ES-I3 (cell line): ENCODE measurements around the gene COTL1.

Experiments
- H3K36me3 ChIP-seq: 2 replicates; pipeline ENCODE4 v1.6.1; 2013; ENCODE audit warnings: mild to moderate bottlenecking, low read length, control low read depth, moderate library complexity; ENCODE audit not compliant: insufficient read depth
- H3K4me1 ChIP-seq: 2 replicates; pipeline ENCODE4 v1.6.1; 2013; ENCODE audit warnings: mild to moderate bottlenecking, control low read depth, low read length; ENCODE audit not compliant: insufficient read depth
- H3K9ac ChIP-seq: 2 replicates; pipeline ENCODE4 v1.6.1; 2013; ENCODE audit warnings: low read depth, mild to moderate bottlenecking, low read length, moderate library complexity
- H3K9me3 ChIP-seq: 2 replicates; pipeline ENCODE4 v1.6.1; 2013; ENCODE audit warnings: mild to moderate bottlenecking, low read length, moderate library complexity; ENCODE audit not compliant: control insufficient read depth, insufficient read depth

The COTL1 gene

DNA sequence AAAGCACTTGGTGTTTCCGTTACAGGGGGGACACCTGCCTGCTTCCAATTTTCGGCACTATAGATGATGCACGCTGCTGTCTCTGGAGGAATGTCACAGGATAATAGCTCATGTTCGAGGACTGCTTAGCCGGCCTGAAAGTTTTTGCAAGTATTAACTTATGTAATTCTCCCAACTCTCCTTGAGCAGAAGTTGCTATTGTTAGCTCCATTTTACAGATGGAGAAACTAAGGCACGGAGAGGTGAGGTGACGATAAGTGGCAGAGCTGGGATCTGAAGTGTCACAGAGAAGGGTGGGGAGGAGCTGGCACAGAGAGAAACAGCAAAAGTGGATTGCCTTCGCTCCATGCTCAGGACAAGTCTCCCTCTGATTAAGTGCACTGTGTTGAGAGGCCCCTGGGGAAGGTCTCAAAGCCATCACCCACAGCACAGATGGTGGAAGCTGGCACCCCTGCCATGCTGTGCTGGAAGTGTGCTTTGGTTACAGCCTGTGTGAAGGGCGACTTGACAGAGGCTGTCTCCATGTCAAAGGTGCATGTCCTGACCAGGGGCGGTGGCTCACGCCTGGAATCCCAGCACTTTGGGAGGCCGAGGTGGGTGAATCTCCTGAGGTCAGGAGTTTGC, 72.7 kb downstream of the COTL1 start:
- Histone ChIP-seq H3K4me1 (peaks cover 6% of the 10 kb centered on the region), H3K9ac (no peak overlapping the region), H3K9me3 (no peaks in the 10 kb centered on the region), H3K36me3 (no peaks in the 10 kb centered on the region)

DNA sequence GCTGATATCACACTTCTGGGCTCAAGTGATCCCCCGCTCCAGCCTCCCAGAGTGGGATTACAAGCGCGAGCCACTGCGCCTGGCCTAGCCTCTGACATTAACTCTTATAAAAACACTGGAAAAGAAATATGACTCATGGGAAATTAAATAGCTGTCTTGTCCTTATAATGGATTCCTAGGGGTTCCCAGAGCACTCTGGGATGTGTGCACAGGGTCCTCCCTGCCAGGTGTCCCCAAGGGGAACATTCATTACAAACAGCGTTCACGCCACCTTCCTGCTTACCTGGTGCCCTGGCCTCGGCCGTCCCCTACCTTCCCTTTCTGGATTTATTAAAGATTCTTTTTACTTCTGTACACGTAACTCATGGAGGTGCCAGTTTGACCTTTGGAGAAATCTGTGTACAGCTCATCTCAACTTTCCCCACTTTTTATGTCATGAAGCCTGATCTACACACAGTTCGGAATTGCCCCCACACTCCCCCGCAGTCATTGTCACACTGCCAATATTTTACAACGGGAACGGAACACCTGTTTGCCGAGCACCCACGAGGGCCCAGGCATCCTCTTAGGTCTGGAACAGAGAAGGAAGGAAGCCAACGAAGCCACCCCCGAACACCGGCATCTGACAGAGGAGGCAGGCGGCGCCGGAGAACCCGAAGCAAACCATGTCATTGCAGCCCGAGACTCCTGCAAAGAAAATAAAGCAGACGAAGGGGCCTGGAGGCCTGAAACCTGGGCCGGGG, 73.7 kb downstream of the COTL1 start:
- Histone ChIP-seq H3K9ac (no peak overlapping the region), H3K4me1 (peaks cover 6% of the 10 kb centered on the region), H3K9me3 (no peaks in the 10 kb centered on the region), H3K36me3 (no peaks in the 10 kb centered on the region)

DNA sequence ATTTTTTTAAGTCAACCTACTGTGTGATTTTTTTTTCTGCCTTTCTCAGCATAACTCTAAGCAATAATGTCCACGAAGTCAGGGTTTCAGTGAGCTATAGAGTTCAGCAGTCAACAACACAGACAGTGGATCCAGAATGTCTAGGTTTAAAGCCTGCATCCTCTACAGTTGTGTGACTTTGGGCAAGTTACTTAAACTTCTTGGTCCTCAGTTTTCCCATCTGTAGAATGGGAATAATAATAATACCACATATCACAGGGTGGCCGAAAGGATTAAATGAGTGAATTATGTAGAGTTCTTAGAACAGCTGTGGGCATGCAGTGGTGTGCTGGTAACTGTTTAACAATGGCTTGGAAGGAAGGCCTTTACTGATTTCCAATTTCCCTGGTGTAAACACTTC, 74.6 kb downstream of the COTL1 start:
- Histone ChIP-seq H3K9me3 (no peaks in the 10 kb centered on the region), H3K9ac (no peak overlapping the region), H3K4me1 (peaks cover 6% of the 10 kb centered on the region), H3K36me3 (no peaks in the 10 kb centered on the region)

DNA sequence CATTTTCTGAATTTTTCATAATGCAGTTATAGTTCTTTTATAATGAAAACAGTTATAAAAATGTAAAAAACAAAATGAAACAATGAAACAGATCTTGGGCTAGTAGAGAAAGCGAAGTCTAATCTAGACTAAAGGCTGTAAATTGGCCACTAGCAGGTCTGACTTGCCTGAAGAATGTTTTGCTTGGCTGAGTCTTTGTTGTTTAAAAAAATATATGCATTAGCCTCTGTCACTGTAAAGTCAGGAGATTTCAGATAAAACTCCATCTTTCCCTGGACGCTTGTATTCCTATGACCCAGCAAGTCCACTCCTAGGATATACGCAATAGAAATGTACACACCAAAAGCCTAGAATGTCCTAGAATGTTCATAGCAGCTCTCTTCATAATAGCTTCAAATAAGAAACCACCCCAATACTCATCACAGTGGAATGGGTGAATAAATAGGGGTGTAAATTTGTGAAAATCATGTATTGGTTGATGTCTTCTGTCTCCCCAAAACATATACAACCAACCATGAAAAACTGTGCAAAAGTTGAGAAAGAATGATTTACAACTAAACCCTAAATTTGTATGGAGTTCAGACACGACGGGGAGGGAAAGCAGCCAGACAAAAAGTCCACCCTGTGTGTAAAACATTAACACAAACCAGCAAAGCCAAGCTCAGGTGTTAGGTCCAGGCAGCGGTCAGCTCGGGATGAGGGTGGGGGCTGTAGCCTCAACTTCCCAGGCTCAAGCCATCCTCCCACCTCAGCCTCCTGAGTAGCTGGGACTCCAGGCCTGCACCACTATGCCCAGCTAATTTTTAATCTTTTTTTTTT, 75.7 kb downstream of the COTL1 start:
- Histone ChIP-seq H3K4me1 (peaks cover 5% of the 10 kb centered on the region), H3K9ac (no peak overlapping the region), H3K9me3 (no peaks in the 10 kb centered on the region), H3K36me3 (no peaks in the 10 kb centered on the region)

DNA sequence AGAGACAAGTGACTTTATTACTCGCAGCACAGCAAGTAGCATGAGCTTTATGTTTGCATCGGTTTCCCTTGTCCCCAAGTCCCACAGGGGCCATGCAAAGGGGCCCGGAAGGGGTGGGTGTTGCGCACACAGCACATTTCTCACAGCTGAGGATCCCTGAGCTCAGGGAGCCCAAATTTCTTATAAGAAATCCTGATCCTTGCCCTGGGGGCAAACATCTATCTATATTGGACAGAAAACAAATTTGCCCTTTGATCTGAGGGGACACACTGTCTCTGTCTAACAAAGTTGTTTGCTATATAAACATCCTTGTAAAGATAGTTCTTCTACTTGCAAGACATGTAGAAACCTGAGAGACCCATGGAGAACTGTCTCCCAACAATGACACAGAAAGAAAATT, 77.7 kb downstream of the COTL1 start:
- no peaks in the 10 kb centered on the region for H3K9me3 ChIP-seq
- H3K4me1 ChIP-seq = peaks cover 17% of the 10 kb centered on the region
- no peak overlapping the region for H3K9ac ChIP-seq
- H3K36me3 ChIP-seq = no peaks in the 10 kb centered on the region; the same call in 1 of the 2 replicates

DNA sequence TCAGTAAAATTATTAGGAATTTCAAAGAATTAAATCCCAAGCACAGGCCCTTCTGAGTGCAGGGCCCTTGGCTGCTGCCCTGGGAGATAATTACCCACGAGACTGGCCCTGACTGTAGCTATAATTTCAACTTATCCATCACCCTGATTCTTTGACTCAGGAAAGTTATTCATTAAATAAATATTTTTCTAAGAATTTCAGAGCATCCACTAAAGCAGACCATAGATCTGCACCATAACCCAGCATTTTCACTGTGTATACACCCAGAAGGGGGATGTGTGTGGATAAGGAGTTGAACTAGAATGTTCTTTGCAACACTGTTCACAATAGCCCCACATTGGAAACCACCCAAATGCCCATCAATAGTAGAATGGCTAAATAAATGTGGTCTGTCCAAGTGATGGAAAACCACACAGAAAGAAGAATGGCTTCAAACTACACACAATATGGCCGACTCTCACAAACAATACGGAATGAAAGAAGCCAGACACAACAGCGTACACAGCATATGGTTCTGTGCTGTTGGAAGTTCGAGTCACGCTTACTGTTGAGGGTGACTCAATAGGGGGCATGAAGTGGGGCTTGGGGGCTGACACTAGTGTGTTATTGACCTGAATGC, 79.5 kb downstream of the COTL1 start:
- Histone ChIP-seq H3K36me3 (no peaks in the 10 kb centered on the region; the same call in 1 of the 2 replicates), H3K4me1 (peaks cover 23% of the 10 kb centered on the region), H3K9me3 (no peaks in the 10 kb centered on the region), H3K9ac (no peak overlapping the region)

DNA sequence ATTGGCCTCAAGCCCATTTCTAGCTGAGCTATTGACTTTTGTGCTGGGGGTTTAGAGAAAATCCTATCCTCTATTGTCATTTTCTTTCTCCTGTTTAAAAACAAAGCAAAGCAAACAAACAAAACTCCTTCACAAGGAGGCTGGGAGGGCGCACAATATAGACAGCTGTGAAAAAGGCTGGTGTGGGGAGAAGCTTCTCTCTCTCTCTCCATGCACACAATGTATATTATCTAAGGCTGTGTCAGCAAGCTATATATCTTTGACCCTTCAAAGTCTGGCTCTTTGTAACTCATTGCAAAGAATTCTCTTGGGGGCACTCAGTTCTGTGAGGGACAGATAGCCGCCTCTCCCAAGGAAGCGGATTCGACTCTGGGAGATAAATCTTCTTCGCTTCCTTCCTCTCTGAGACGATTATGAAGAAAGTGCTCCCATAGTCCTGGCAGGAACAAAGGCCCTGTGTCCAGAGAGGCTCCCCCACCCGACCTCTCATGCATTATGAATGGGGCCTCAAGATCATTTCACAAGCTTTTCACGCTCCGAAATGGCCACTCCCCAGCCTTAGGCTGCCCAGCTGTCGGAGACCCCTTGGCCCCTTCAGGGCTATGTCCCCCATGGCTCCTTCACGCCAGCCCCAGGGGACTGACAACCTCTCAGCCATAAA, 80.3 kb downstream of the COTL1 start:
- Histone ChIP-seq H3K9me3 (no peaks in the 10 kb centered on the region), H3K9ac (no peak overlapping the region), H3K36me3 (no peaks in the 10 kb centered on the region; the same call in 1 of the 2 replicates), H3K4me1 (peaks cover 30% of the 10 kb centered on the region)

DNA sequence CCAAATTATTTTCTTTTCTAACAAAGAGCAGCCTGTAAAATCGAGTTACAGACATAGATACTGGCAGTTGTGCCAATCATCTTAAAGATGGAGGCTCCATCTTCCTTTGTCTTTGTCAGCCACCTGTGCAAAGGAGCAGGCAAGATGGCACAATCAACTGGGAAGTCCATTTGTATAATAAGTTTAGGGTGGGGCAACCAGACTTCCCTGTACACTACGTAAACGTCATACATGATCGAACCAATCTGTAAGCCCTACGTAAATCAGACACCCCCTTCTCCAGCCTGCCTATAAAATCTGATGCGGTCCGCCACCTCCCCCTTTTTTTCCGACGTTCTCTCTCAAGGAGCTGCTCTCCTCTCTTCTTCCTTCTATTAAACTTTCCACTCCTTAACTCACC, 82.0 kb downstream of the COTL1 start:
- H3K4me1 ChIP-seq = peaks cover 41% of the 10 kb centered on the region
- H3K9ac ChIP-seq = no peak overlapping the region
- no peaks in the 10 kb centered on the region for H3K9me3 ChIP-seq
- no peaks in the 10 kb centered on the region; the same call in 1 of the 2 replicates for H3K36me3 ChIP-seq

DNA sequence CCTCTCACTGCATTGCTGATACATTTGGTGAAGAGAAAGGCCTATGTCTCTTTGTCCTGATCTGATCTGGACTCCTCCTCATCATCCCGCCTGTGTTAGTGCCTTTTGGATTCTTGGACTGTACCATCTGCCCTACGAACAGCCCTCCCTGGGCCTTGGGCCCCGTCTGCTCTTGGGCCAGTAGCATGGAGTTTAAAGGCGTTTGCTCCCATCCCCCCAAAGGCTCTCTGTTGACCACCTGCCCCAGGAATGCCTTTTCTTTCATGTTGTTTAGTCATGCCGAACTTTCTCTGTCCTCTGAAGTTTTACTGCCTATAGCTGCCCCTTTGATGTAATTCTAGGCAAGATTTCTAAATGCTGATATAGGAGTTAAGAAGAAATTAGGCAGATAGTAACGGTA, 82.5 kb downstream of the COTL1 start:
- H3K4me1 ChIP-seq = peaks cover 41% of the 10 kb centered on the region
- no peak overlapping the region for H3K9ac ChIP-seq
- no peaks in the 10 kb centered on the region; the same call in 1 of the 2 replicates for H3K36me3 ChIP-seq
- no peaks in the 10 kb centered on the region for H3K9me3 ChIP-seq

DNA sequence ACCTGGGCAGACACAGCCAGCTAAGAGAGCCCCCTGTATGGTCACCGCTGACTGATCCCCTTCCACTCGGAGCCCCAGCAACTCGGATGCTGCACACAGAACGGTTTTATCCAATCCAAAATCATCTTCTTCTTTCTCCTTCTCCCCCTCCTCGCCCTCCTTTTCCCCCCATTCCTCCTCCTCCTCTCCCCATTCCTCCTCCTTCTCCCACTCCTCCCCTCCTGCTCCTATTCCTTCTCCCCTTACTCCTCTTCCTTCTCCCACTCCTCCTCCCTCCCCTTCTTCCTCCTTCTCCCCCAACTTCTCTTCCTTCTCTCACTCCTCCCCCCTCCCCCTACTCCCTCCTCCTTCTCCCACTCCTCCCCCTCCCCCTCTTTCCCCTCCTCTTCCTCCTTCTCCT, 83.1 kb downstream of the COTL1 start:
- Histone ChIP-seq H3K9ac (no peak overlapping the region), H3K4me1 (peaks cover 41% of the 10 kb centered on the region), H3K9me3 (no peaks in the 10 kb centered on the region), H3K36me3 (no peaks in the 10 kb centered on the region; the same call in 1 of the 2 replicates)

DNA sequence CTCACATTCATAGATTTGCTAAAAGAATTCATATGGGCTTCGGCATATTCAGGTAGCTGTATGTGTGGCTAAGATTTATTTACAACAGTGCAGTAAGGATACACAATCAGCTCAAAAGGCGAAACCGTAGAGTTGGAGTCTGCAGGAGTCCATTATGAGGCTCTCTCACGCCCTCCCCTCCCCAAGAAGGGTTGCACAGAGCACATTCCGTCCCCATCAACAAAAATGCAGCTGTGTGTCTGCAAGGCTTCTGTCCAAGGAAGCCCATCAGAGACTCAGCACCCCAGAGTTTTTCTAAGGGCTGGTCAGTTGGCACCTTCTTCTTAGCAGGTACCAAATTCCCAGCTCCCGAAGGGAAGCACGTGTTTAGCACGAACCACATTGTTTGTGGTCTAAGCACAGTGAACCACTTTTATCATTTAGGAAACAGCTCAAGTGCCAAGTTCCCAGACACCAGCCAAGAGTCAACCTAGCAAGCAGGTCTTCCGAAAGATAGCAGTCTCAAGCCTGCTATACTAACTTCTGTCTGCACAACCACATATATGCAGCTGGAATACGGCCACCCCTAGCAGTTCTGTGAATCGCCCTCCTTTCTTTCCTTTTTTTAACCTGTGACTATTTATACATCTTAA, 84.9 kb downstream of the COTL1 start:
- H3K36me3 ChIP-seq = no peaks in the 10 kb centered on the region; the same call in 1 of the 2 replicates
- no peak overlapping the region for H3K9ac ChIP-seq
- peaks cover 6% of the 10 kb centered on the region; the same call in 1 of the 2 replicates for H3K9me3 ChIP-seq
- peaks cover 41% of the 10 kb centered on the region for H3K4me1 ChIP-seq

DNA sequence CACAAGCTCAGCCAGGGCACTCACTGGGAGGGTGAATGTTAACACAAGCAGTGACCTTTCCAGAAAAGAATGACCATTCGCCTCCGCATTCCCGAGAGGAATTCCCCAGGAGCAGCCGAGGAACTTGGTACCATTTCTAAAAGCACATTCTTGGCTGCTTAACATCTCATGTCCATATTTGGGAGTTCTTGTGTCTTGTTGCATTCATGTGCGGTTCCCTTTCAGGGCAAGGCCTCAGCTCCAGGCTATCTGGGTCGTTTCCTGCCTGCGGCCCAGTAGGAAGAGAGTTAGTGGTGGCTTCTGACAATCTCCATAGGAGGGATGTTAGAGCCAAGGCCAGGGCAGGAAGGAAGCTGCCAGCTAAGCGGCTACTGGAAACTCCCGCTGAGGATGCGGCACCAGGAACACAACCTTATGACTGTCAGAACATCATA, 85.6 kb downstream of the COTL1 start:
- Histone ChIP-seq H3K36me3 (no peaks in the 10 kb centered on the region; the same call in 1 of the 2 replicates), H3K4me1 (peaks cover 37% of the 10 kb centered on the region), H3K9me3 (peaks cover 6% of the 10 kb centered on the region; the same call in 1 of the 2 replicates), H3K9ac (no peak overlapping the region)

DNA sequence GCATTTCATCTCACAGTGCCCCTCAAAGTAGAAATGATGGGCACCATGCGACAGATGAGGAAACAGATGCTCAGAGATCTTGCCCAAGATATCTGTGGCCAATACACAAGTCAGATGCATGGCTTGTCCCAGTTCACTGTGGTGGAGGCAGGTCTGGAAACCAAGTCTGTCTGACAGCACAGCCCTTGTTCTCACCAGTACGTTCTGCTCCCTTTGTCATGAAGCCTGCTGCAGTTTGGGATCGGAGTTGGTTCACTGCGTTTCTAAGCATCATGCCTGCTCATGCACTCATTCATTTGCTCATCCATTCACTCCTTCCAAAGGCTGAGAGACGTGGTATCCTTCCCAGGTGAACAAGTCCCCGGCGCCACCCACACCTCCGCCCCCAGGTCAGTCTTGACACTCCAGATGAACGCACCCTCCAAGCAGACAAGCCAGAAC, 86.2 kb downstream of the COTL1 start:
- peaks cover 6% of the 10 kb centered on the region; the same call in 1 of the 2 replicates for H3K9me3 ChIP-seq
- no peak overlapping the region for H3K9ac ChIP-seq
- peaks cover 37% of the 10 kb centered on the region for H3K4me1 ChIP-seq
- no peaks in the 10 kb centered on the region; the same call in 1 of the 2 replicates for H3K36me3 ChIP-seq
